GM12875 (cell line): ENCODE data around the gene TARBP1.

Experiments used
- H3K4me3 ChIP-seq: one replicate; pipeline ENCODE4 v1.5.1; 2011; ENCODE audit warnings: low read depth, low read length, control low read depth
- CTCF ChIP-seq: IDR thresholded peaks from 2 replicates; pipeline ENCODE4 v1.5.1; 2011; ENCODE audit warnings: low read depth, mild to moderate bottlenecking, control low read depth, inconsistent platforms, low read length, moderate library complexity, borderline replicate concordance; ENCODE audit not compliant: insufficient read depth

TARBP1 gene

GRCh38 chr1:234342774-234343173 lies 136.2 kb downstream of the TARBP1 start:
- no peak for TF ChIP-seq CTCF

More at GRCh38 chr1:234342774-234343173, 136.2 kb downstream of the TARBP1 start:
- no peak overlapping the region for H3K4me3 ChIP-seq
